ENCODE results near the gene MEIS1.

DNA sequence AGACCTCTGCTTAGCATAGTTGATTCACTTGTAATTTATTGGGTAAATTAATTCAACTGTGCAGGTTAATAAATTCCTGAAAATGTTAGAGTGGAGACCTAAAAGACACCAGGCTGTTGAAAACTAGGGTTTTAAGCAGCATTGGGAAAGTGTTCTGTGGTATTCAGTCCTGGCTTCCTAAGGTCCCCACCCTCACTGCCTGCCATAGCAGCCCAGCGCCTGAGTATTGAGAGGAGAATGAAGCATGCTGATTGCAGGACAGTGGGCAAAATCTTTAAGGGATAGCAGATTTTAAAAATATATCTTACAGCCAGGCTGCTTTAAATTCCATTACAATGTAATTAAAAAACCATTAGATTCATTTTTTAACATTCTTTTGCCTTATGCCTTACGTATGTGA lies 20.6 kb downstream of the MEIS1 start:
- TF ChIP-seq POLR2A (IDR thresholded peaks at IDR 0.05), result no peak
- TF ChIP-seq, protein P1, sequence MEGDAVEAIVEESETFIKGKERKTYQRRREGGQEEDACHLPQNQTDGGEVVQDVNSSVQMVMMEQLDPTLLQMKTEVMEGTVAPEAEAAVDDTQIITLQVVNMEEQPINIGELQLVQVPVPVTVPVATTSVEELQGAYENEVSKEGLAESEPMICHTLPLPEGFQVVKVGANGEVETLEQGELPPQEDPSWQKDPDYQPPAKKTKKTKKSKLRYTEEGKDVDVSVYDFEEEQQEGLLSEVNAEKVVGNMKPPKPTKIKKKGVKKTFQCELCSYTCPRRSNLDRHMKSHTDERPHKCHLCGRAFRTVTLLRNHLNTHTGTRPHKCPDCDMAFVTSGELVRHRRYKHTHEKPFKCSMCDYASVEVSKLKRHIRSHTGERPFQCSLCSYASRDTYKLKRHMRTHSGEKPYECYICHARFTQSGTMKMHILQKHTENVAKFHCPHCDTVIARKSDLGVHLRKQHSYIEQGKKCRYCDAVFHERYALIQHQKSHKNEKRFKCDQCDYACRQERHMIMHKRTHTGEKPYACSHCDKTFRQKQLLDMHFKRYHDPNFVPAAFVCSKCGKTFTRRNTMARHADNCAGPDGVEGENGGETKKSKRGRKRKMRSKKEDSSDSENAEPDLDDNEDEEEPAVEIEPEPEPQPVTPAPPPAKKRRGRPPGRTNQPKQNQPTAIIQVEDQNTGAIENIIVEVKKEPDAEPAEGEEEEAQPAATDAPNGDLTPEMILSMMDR (IDR thresholded peaks at IDR 0.05), result no peak

Data from testis (tissue), 2 donors.